Activated naive CD4-positive, alpha-beta T cell treated with anti-CD3 and anti-CD28 coated beads, Interleukin-2, amount 50 U/mL, for 72 hours (primary cell): ENCODE measurements around the gene DOK6. TPM values are rescaled to one million over a fixed set of nuclear protein-coding genes. Genes with fewer than 3 reads are reported as not detected.
A peak's percentile ranks its signal among the peaks of the same experiment; 100 is the strongest.
"Not testable (repeated sequence)": the region's sequence is repeated elsewhere in the genome, so short reads cannot be mapped to it uniquely, and the experiment has no call there.

Source experiments
- ATAC-seq, 2 donors: fragments of 150-1000 bp; cut with Tn5 transposase; 2 replicates each; pipeline ENCODE4 v1.10.0; 2021; ENCODE audit warnings: mild to moderate bottlenecking in 2 of 2, moderate library complexity in 2 of 2
- DNase-seq, 2 donors: peaks; one replicate each; pipeline ENCODE4 v3.0.0; 2021 to 2022; ENCODE audit warnings: low spot score in 2 of 2
- H3K27ac Mint-ChIP-seq, 2 donors: one replicate each; pipeline ENCODE4 v1.8.0; 2022; ENCODE audit warnings: mild to moderate bottlenecking in 2 of 2, mixed read lengths in 2 of 2
- H3K36me3 Mint-ChIP-seq, 2 donors: one replicate each; pipeline ENCODE4 v1.8.0; 2022; ENCODE audit warnings: mixed read lengths in 2 of 2
- H3K9me3 Mint-ChIP-seq, 2 donors: one replicate each; pipeline ENCODE4 v1.8.0; 2022; ENCODE audit warnings: mixed read lengths in 2 of 2
- total RNA-seq, 2 donors: library from RNA; stranded (reverse); gene quantifications; one replicate each; pipeline ENCODE4 v1.2.3, GENCODE V29; 2022

Gene DOK6
- total RNA-seq, 2 donors from 2014 or later, result not detected

- H3K36me3 Mint-ChIP-seq, result peaks cover 25 to 28% of the 10 kb centered on the region in 2 donors
- H3K9me3 Mint-ChIP-seq, result peaks cover 0 to 3% of the 10 kb centered on the region in 2 donors
- ATAC-seq (no peak), DNase-seq (no peak)
- H3K27ac Mint-ChIP-seq, result no peak overlapping the region
Measured at GRCh38 chr18:69858897-69859296, 458.2 kb downstream of the DOK6 start.

- ATAC-seq, result peak; percentile 53 to 71
- not testable (repeated sequence) for DNase-seq, H3K9me3 Mint-ChIP-seq
- Mint-ChIP-seq H3K27ac (peak overlapping the region in 1 of 2 donors; percentile 50), H3K36me3 (peaks cover 11 to 47% of the 10 kb centered on the region in 2 donors)
Measured at GRCh38 chr18:69864802-69865201, 464.1 kb downstream of the DOK6 start.

- DNase-seq (no peak), ATAC-seq (no peak)
- Mint-ChIP-seq H3K36me3 (peaks cover 11 to 51% of the 10 kb centered on the region in 2 donors), H3K27ac (no peak overlapping the region), H3K9me3 (peaks cover 0 to 3% of the 10 kb centered on the region in 2 donors)
Measured at GRCh38 chr18:69865776-69866175, 465.1 kb downstream of the DOK6 start.

GRCh38 chr18:69866212-69866611 lies 465.5 kb downstream of the DOK6 start:
- DNase-seq (no peak), ATAC-seq (no peak)
- no peak overlapping the region for H3K27ac Mint-ChIP-seq
- H3K9me3 Mint-ChIP-seq, result peaks cover 0 to 3% of the 10 kb centered on the region in 2 donors
- peaks cover 14 to 56% of the 10 kb centered on the region in 2 donors for H3K36me3 Mint-ChIP-seq

GRCh38 chr18:69870736-69871135 lies 470.0 kb downstream of the DOK6 start:
- DNase-seq (no peak), ATAC-seq (no peak)
- H3K27ac Mint-ChIP-seq, result no peak overlapping the region
- H3K36me3 Mint-ChIP-seq, result peaks cover 19 to 51% of the 10 kb centered on the region in 2 donors
- no peaks in the 10 kb centered on the region for H3K9me3 Mint-ChIP-seq

GRCh38 chr18:69871363-69871762 lies 470.7 kb downstream of the DOK6 start:
- ATAC-seq (no peak), DNase-seq (no peak)
- Mint-ChIP-seq H3K27ac (peak overlapping the region in 1 of 2 donors; percentile 30), H3K9me3 (no peaks in the 10 kb centered on the region), H3K36me3 (peaks cover 19 to 47% of the 10 kb centered on the region in 2 donors)

- no peak for DNase-seq
- H3K9me3 Mint-ChIP-seq, result no peaks in the 10 kb centered on the region
- peaks cover 19 to 46% of the 10 kb centered on the region in 2 donors for H3K36me3 Mint-ChIP-seq
- ATAC-seq, result no peak
- H3K27ac Mint-ChIP-seq, result peak overlapping the region in 1 of 2 donors; percentile 23
Measured at GRCh38 chr18:69872661-69873060, 472.0 kb downstream of the DOK6 start.

GRCh38 chr18:69874058-69874457 lies 473.4 kb downstream of the DOK6 start:
- no peak overlapping the region for H3K27ac Mint-ChIP-seq
- H3K36me3 Mint-ChIP-seq, result peaks cover 26 to 54% of the 10 kb centered on the region in 2 donors

GRCh38 chr18:69876490-69876889 lies 475.8 kb downstream of the DOK6 start:
- H3K9me3 Mint-ChIP-seq, result peaks cover 11 to 13% of the 10 kb centered on the region in 2 donors
- DNase-seq (no peak), ATAC-seq (peak in 1 of 2 donors; percentile 22)
- peaks cover 33 to 59% of the 10 kb centered on the region in 2 donors for H3K36me3 Mint-ChIP-seq
- H3K27ac Mint-ChIP-seq, result no peak overlapping the region

More at GRCh38 chr18:69874058-69874457, 473.4 kb downstream of the DOK6 start:
- ATAC-seq (no peak), DNase-seq (no peak)
- H3K9me3 Mint-ChIP-seq, result peaks cover 4% of the 10 kb centered on the region in 2 donors

GRCh38 chr18:69878213-69878933 lies 477.7 kb downstream of the DOK6 start:
- DNase-seq, result no peak
- Mint-ChIP-seq H3K27ac (peak overlapping the region in 1 of 2 donors; percentile 84), H3K9me3 (peaks cover 11 to 13% of the 10 kb centered on the region in 2 donors), H3K36me3 (peaks cover 34 to 56% of the 10 kb centered on the region in 2 donors)
- no peak for ATAC-seq

- Mint-ChIP-seq H3K27ac (peak overlapping the region in 1 of 2 donors; percentile 84), H3K9me3 (peaks cover 11 to 13% of the 10 kb centered on the region in 2 donors), H3K36me3 (peaks cover 34 to 56% of the 10 kb centered on the region in 2 donors)
- ATAC-seq, DNase-seq: not testable (repeated sequence)
Measured at GRCh38 chr18:69879051-69879450, 478.4 kb downstream of the DOK6 start.

- peaks cover 11 to 15% of the 10 kb centered on the region in 2 donors for H3K9me3 Mint-ChIP-seq
- ATAC-seq (no peak), DNase-seq (no peak)
- H3K27ac Mint-ChIP-seq, result peak overlapping the region in 1 of 2 donors; percentile 66
- peaks cover 27 to 62% of the 10 kb centered on the region in 2 donors for H3K36me3 Mint-ChIP-seq
Measured at GRCh38 chr18:69880083-69880482, 479.4 kb downstream of the DOK6 start.

- ATAC-seq (peak; percentile 45 to 49), DNase-seq (no peak)
- peak overlapping the region; percentile 75 to 93 for H3K27ac Mint-ChIP-seq
- peaks cover 34 to 70% of the 10 kb centered on the region in 2 donors for H3K36me3 Mint-ChIP-seq
- peaks cover 11 to 17% of the 10 kb centered on the region in 2 donors for H3K9me3 Mint-ChIP-seq
Measured at GRCh38 chr18:69882965-69883668, 482.4 kb downstream of the DOK6 start.

- Mint-ChIP-seq H3K36me3 (peaks cover 29 to 68% of the 10 kb centered on the region in 2 donors), H3K9me3 (peaks cover 9 to 15% of the 10 kb centered on the region in 2 donors), H3K27ac (peak overlapping the region; percentile 75 to 93)
- ATAC-seq (no peak), DNase-seq (no peak)
Measured at GRCh38 chr18:69883781-69884180, 483.1 kb downstream of the DOK6 start.

- Mint-ChIP-seq H3K27ac (peak overlapping the region; percentile 79 to 99), H3K9me3 (peaks cover 0 to 6% of the 10 kb centered on the region in 2 donors), H3K36me3 (peaks cover 14 to 58% of the 10 kb centered on the region in 2 donors)
- DNase-seq (no peak), ATAC-seq (no peak)
Measured at GRCh38 chr18:69885355-69885754, 484.7 kb downstream of the DOK6 start.

- peak; percentile 59 to 73 for ATAC-seq
- peaks cover 15 to 60% of the 10 kb centered on the region in 2 donors for H3K36me3 Mint-ChIP-seq
- DNase-seq, result peak in 1 of 2 donors; percentile 53
- peak overlapping the region; percentile 79 to 99 for H3K27ac Mint-ChIP-seq
- H3K9me3 Mint-ChIP-seq, result peaks cover under 1 to 4% of the 10 kb centered on the region in 2 donors
Measured at GRCh38 chr18:69885841-69886531, 485.3 kb downstream of the DOK6 start.
